Nephron (organoid): ENCODE results near the gene PRC1.
A peak's percentile ranks its signal among the peaks of the same experiment; 100 is the strongest.

ENCODE experiments used
- H3K27ac Mint-ChIP-seq, 3 experiments: 2 replicates each; pipeline ENCODE4 v1.8.0; 2020; ENCODE audit warnings: mixed read lengths in 3 of 3, mild to moderate bottlenecking in 2 of 3, moderate library complexity in 1 of 3
- H3K27me3 Mint-ChIP-seq: 2 replicates; pipeline ENCODE4 v1.8.0; 2021; ENCODE audit warnings: low read depth, mild to moderate bottlenecking, moderate library complexity, mixed read lengths
- H3K36me3 Mint-ChIP-seq: 2 replicates; pipeline ENCODE4 v1.8.0; 2020; ENCODE audit warnings: low read depth, mixed read lengths
- H3K4me1 Mint-ChIP-seq: 2 replicates; pipeline ENCODE4 v1.8.0; 2020; ENCODE audit warnings: mixed read lengths
- H3K4me3 Mint-ChIP-seq, 3 experiments: 2 replicates each; pipeline ENCODE4 v1.8.0; 2020; ENCODE audit warnings: mild to moderate bottlenecking in 3 of 3, mixed read lengths in 3 of 3, moderate library complexity in 2 of 3
- H3K9me3 Mint-ChIP-seq: 2 replicates; pipeline ENCODE4 v1.8.0; 2020; ENCODE audit warnings: mixed read lengths
- CTCF ChIP-seq, 3 experiments: fragments of 200-600 bp; sonication (generic); IDR thresholded peaks; one replicate each; pipeline ENCODE4 v1.5.0; 2021; ENCODE audit warnings: antibody characterized with exemption in 3 of 3; ENCODE audit not compliant: unreplicated experiment in 3 of 3

PRC1 gene

GRCh38 chr15:90916461-90916860, 77.9 kb downstream of the PRC1 start:
- no peak for TF ChIP-seq CTCF (IDR thresholded peaks at IDR 0.05; ENCODE audit: unreplicated experiment in 3 of 3)
- no peak overlapping the region for H3K27ac Mint-ChIP-seq
- no peaks in the 10 kb centered on the region for H3K9me3 Mint-ChIP-seq
- peaks cover 4% of the 10 kb centered on the region for H3K27me3 Mint-ChIP-seq
- peak overlapping the region in 1 of 3 experiments; percentile 28 for H3K4me3 Mint-ChIP-seq
- peaks cover 12% of the 10 kb centered on the region for H3K4me1 Mint-ChIP-seq
- H3K36me3 Mint-ChIP-seq: peaks cover 56% of the 10 kb centered on the region
